PC-3 (cell line): ENCODE measurements around the gene DNAJC5. TPM values are rescaled to one million over a fixed set of nuclear protein-coding genes. Genes with fewer than 3 reads are reported as not detected.
"Not testable (repeated sequence)": the region's sequence is repeated elsewhere in the genome, so short reads cannot be mapped to it uniquely, and the experiment has no call there.

Source experiments
- ATAC-seq: fragments of 200-7000 bp; cut with Tn5 transposase; 2 replicates; pipeline ENCODE4 v1.9.1; 2020; ENCODE audit warnings: mild to moderate bottlenecking, moderate library complexity
- BruUV-seq: library from RNA; stranded (reverse); fragments of 400-500 nt; replicated peaks from 2 replicates; lab custom pipeline; 2021; lab: Mats Ljungman, UMichigan
- CTCF ChIA-PET: fragments of 300-600 bp; sonication (Branson Sonifier 250); formaldehyde crosslinking; loops from one replicate; lab custom pipeline; 2022; ENCODE audit warnings: antibody characterized with exemption; lab: Charles Lee
- POLR2A ChIA-PET: fragments of 300-600 bp; sonication (Branson Sonifier 250); formaldehyde crosslinking; loops from one replicate; lab custom pipeline; 2022; ENCODE audit warnings: antibody characterized with exemption; ENCODE audit not compliant: unreplicated experiment; lab: Charles Lee
- DNase-seq: peaks from one replicate; pipeline ENCODE4 v3.0.0-alpha.2; 2015
- H2AFZ ChIP-seq: fragments of 300-600 bp; sonication (generic); 2 replicates; pipeline ENCODE4 v1.6.0; 2016; ENCODE audit warnings: antibody characterized with exemption, low read length
- H3F3A ChIP-seq: fragments of 300-600 bp; sonication (generic); one replicate; pipeline ENCODE4 v1.6.0; 2017; ENCODE audit warnings: antibody characterized with exemption, low read length, control low read depth, mild to moderate bottlenecking; ENCODE audit not compliant: unreplicated experiment
- H3K27ac ChIP-seq: fragments of 300-600 bp; sonication (generic); 2 replicates; pipeline ENCODE4 v1.5.1; 2016; ENCODE audit warnings: mild to moderate bottlenecking, low read length
- H3K27me3 ChIP-seq: fragments of 300-600 bp; sonication (generic); 2 replicates; pipeline ENCODE4 v1.6.1; 2016; ENCODE audit warnings: low read length, mixed read lengths
- H3K36me3 ChIP-seq: fragments of 300-600 bp; sonication (generic); 2 replicates; pipeline ENCODE4 v1.6.1; 2016; ENCODE audit warnings: low read depth, mixed run types, low read length, mixed read lengths
- H3K4me1 ChIP-seq: fragments of 300-600 bp; sonication (generic); 2 replicates; pipeline ENCODE4 v1.5.1; 2016; ENCODE audit warnings: low read length; ENCODE audit not compliant: insufficient read depth
- H3K4me2 ChIP-seq: fragments of 300-600 bp; sonication (generic); 2 replicates; pipeline ENCODE4 v1.6.0; 2016; ENCODE audit warnings: low read length
- H3K4me3 ChIP-seq: fragments of 300-600 bp; sonication (generic); 2 replicates; pipeline ENCODE4 v1.5.1; 2016; ENCODE audit warnings: mild to moderate bottlenecking, low read length, mixed read lengths
- H3K79me2 ChIP-seq: fragments of 300-600 bp; sonication (generic); 2 replicates; pipeline ENCODE4 v1.6.1; 2017; ENCODE audit warnings: low read length, mixed read lengths
- H3K9ac ChIP-seq: fragments of 300-600 bp; sonication (generic); 2 replicates; pipeline ENCODE4 v1.6.0; 2016; ENCODE audit warnings: mild to moderate bottlenecking, low read length
- H3K9me2 ChIP-seq: fragments of 300-600 bp; sonication (generic); replicated peaks from 2 replicates; pipeline ENCODE4 v1.6.1; 2016; ENCODE audit warnings: mixed run types, low read length, mixed read lengths
- H3K9me3 ChIP-seq: fragments of 300-600 bp; sonication (generic); 2 replicates; pipeline ENCODE4 v1.6.1; 2016; ENCODE audit warnings: low read length, mixed read lengths
- H4K20me1 ChIP-seq: fragments of 300-600 bp; sonication (generic); 2 replicates; pipeline ENCODE4 v1.6.1; 2016; ENCODE audit warnings: low read length, mixed read lengths
- EZH2 ChIP-seq: fragments of 300-600 bp; sonication (generic); IDR thresholded peaks from one replicate; pipeline ENCODE4 v1.6.1; 2017; ENCODE audit warnings: antibody characterized with exemption, mild to moderate bottlenecking, low read length; ENCODE audit not compliant: unreplicated experiment
- EZH2phosphoT487 ChIP-seq: fragments of 300-600 bp; sonication (generic); IDR thresholded peaks from 2 replicates; pipeline ENCODE4 v1.6.1; 2018; ENCODE audit warnings: mild to moderate bottlenecking, antibody characterized with exemption, low read length, borderline replicate concordance
- intact Hi-C: fragments of 100-400 bp; cut with micrococcal nuclease; formaldehyde crosslinking; loops from 2 replicates; pipeline ENCODE4 v1.9.0; 2023
- total RNA-seq: library from RNA; depleted of rRNA; stranded (reverse); fragments of >200 nt; gene quantifications from 2 replicates; pipeline ENCODE4 v1.2.3, GENCODE V29; 2014
- TF ChIP-seq, protein P1 (sequence below): fragments of 300-600 bp; sonication (generic); conservative IDR thresholded peaks from 2 replicates; pipeline ENCODE4 v1.5.1; 2017; ENCODE audit warnings: antibody characterized with exemption, low read depth, mild to moderate bottlenecking, low read length

The DNAJC5 gene
- total RNA-seq, 1 experiment from 2014 or later = 73.7 TPM

DNA sequence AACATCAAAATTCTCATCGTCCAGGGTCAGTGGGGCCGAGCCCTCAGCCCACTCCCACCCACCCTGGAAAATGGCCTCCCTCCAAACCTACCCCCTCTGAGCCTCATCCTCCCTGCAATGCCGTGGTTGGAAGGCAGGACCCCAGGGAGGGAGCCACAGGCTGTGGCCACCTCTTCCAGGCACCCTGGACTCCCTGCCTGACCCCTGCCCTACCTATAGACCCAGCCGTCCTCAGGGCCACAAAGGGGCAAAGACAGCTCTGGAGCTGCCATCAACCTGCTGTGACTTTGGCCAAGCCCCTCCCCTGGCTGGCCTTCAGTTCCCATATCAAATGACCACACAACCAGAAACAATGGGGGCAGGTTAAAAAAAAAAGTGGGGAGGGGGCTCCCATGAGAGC lies 63.5 kb downstream of the DNAJC5 start:
- intact Hi-C loops = loop anchor here (5.0 kb wide), 1 partner anchor 421 kb away; the partner anchor contains the start of gene PTK6
- H3K9me3 ChIP-seq = no peaks in the 10 kb centered on the region

DNA sequence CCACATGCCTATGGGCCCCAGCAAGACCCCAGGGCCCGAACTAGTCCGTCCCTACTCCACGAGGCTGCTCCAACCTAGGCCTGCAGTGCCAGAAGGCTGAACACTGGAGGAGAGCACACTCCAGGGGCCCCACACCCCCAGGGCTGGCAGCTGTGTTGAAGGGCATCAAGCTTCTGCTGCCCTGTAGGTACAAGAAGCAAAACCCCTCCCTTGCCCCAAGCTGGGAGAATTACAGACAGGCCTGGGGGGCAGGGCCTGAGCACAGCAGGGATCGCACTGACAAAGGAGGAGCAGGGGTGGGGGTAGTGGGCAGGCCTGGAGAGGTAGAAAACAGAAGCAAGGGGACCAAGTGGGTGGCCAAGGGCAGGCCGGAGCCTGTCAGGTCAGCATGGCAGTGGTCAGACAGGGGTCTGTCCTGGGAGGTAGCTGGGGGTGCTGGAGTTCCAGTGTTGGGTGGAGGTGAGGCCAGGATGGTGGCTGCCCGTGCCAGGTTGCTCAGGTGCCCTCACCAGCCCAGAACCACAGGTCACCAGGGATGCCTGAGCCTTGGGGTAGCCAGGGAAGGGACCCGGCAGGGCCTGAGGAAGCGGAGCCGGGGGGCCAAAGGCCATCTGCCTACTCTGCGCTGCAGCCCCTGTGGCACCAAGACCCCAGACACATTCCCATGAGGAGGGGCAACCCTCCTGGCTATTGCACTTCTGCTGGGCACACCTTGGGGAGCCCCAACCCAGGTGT lies 64.2 kb downstream of the DNAJC5 start:
- Histone ChIP-seq H2AFZ (no peak overlapping the region), H3K4me1 (peaks cover 27% of the 10 kb centered on the region), H3K79me2 (peaks cover 21% of the 10 kb centered on the region), H3K27me3 (no peaks in the 10 kb centered on the region), H3K4me2 (no peak overlapping the region), H3K27ac (no peak overlapping the region), H3K4me3 (no peak overlapping the region), H4K20me1 (peaks cover 12% of the 10 kb centered on the region; the same call in 1 of the 2 replicates), H3F3A (no peaks in the 10 kb centered on the region), H3K9me2 (no peaks in the 10 kb centered on the region), H3K36me3 (peaks cover 5% of the 10 kb centered on the region; the same call in 1 of the 2 replicates), H3K9me3 (no peaks in the 10 kb centered on the region), H3K9ac (no peak overlapping the region)
- ATAC-seq (no peak), DNase-seq (no peak)
- ChIA-PET POLR2A (no interaction called here), CTCF (no interaction called here)
- BruUV-seq = no TSS peak
- intact Hi-C loops = loop anchor here (5.0 kb wide), 1 partner anchor 422 kb away; the partner anchor contains the start of gene PTK6
- TF ChIP-seq EZH2phosphoT487 (no peak), EZH2 (no peak)
- TF ChIP-seq, protein P1, sequence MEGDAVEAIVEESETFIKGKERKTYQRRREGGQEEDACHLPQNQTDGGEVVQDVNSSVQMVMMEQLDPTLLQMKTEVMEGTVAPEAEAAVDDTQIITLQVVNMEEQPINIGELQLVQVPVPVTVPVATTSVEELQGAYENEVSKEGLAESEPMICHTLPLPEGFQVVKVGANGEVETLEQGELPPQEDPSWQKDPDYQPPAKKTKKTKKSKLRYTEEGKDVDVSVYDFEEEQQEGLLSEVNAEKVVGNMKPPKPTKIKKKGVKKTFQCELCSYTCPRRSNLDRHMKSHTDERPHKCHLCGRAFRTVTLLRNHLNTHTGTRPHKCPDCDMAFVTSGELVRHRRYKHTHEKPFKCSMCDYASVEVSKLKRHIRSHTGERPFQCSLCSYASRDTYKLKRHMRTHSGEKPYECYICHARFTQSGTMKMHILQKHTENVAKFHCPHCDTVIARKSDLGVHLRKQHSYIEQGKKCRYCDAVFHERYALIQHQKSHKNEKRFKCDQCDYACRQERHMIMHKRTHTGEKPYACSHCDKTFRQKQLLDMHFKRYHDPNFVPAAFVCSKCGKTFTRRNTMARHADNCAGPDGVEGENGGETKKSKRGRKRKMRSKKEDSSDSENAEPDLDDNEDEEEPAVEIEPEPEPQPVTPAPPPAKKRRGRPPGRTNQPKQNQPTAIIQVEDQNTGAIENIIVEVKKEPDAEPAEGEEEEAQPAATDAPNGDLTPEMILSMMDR = no peak

More for the DNA sequence above, 63.5 kb downstream of the DNAJC5 start:
- no TSS peak for BruUV-seq
- H3K4me2 ChIP-seq = no peak overlapping the region
- H3K9ac ChIP-seq = no peak overlapping the region
- no peak overlapping the region for H2AFZ ChIP-seq
- peaks cover 5% of the 10 kb centered on the region; the same call in 1 of the 2 replicates for H3K36me3 ChIP-seq
- TF ChIP-seq EZH2phosphoT487 (no peak), EZH2 (no peak)
- TF ChIP-seq, protein P1 = no peak
- DNase-seq (no peak), ATAC-seq (no peak)
- H3K79me2 ChIP-seq = peaks cover 27% of the 10 kb centered on the region
- no peaks in the 10 kb centered on the region for H3K9me2 ChIP-seq
- ChIA-PET CTCF (no interaction called here), POLR2A (no interaction called here)
- no peaks in the 10 kb centered on the region for H3F3A ChIP-seq
- no peaks in the 10 kb centered on the region for H3K27me3 ChIP-seq
- no peak overlapping the region for H3K4me3 ChIP-seq
- H3K4me1 ChIP-seq = peaks cover 33% of the 10 kb centered on the region
- H4K20me1 ChIP-seq = peaks cover 18% of the 10 kb centered on the region; the same call in 1 of the 2 replicates
- no peak overlapping the region for H3K27ac ChIP-seq

DNA sequence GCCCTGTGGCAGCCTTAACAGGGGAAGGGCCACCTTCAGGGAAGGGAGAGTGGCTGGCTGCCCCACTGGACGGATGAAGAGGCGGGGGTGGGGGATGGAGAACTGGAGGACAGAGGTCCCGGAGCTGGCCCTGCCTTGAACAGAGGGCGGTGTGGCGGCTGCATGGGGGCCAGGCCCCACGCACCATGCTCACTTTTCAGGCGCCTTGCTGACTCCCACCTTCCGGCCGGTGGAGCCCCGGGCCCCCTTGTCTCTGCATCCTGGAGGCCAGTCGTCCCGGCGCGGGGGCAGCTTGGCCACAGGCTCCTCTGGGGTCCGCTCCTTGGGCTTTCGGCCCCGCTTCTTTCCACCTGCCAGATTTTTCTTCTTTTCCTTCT lies 64.8 kb downstream of the DNAJC5 start:
- Histone ChIP-seq H4K20me1 (peaks cover 7% of the 10 kb centered on the region; the same call in 1 of the 2 replicates), H2AFZ (no peak overlapping the region), H3K4me3 (no peak overlapping the region), H3K9me3 (no peaks in the 10 kb centered on the region), H3K9ac (no peak overlapping the region), H3K27me3 (no peaks in the 10 kb centered on the region), H3K27ac (no peak overlapping the region), H3K4me2 (no peak overlapping the region), H3K9me2 (no peaks in the 10 kb centered on the region), H3F3A (no peaks in the 10 kb centered on the region), H3K4me1 (peaks cover 22% of the 10 kb centered on the region), H3K36me3 (peaks cover 5% of the 10 kb centered on the region; the same call in 1 of the 2 replicates), H3K79me2 (peaks cover 15% of the 10 kb centered on the region)
- BruUV-seq = no TSS peak
- ChIA-PET POLR2A (no interaction called here), CTCF (no interaction called here)
- ATAC-seq = no peak
- no peak for DNase-seq
- TF ChIP-seq EZH2 (no peak), EZH2phosphoT487 (no peak)
- TF ChIP-seq, protein P1 = no peak
- intact Hi-C loops = loop anchor here (5.0 kb wide), 1 partner anchor 422 kb away; the partner anchor contains the start of gene PTK6

DNA sequence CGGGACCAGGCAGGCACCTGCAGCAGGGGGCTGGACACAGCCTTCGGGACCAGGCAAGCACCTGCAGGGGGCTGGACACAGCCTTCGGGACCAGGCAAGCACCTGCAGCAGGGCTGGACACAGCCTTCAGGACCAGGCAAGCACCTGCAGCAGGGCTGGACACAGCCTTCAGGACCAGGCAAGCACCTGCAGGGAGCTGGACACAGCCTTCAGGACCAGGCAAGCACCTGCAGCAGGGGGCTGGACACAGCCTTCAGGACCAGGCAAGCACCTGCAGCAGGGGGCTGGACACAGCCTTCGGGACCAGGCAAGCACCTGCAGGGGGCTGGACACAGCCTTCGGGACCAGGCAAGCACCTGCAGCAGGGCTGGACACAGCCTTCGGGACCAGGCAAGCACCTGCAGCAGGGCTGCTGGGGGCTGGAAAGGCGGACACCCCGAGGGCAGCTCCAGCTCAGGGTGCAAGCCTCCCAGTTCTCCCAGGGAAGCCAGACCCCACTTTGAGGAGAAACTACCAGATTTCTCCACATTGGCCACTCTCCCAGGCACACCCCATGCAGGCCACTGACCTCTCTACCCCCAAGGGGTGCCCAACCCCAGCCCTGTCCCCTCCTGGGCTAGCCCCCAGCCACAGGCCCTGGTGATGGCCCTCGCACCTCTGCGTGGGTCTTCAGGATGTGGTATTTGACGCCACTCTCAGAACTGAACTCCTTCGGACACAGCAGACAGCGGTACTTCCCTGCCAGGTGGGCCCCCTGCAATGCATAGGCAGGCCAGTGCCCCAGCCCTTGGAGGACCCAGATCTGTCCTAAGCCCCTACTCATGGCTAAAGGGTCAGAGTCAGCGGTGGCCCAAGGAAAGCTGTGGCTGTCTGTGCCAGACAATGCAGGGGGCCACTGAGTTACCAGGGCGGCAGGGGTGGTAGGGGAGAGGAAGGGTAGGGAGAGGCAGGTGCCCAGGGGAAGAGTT lies 66.0 kb downstream of the DNAJC5 start:
- H3K9me3 ChIP-seq, H3K27me3 ChIP-seq, H3K9ac ChIP-seq, DNase-seq, H4K20me1 ChIP-seq, POLR2A ChIA-PET, ATAC-seq, H3K4me2 ChIP-seq, H3K27ac ChIP-seq, H3K36me3 ChIP-seq, H3K9me2 ChIP-seq, intact Hi-C loops, CTCF ChIA-PET, H3K79me2 ChIP-seq, H3K4me3 ChIP-seq, BruUV-seq, H3F3A ChIP-seq, H2AFZ ChIP-seq: not testable (repeated sequence)
- H3K4me1 ChIP-seq = peaks cover 15% of the 10 kb centered on the region
